SHP77 (cell line): Measurements from ENCODE around the gene CSRNP3.
A peak's percentile ranks its signal among the peaks of the same experiment; 100 is the strongest.

ENCODE experiments used
- DNase-seq, 2 experiments: peaks; one replicate each; lab custom pipeline; 2025; lab: John Stamatoyannopoulos, UW

Gene CSRNP3

GRCh38 chr2:165544897-165545296 is 75.4 kb downstream of the CSRNP3 start:
- no peak for DNase-seq

GRCh38 chr2:165547900-165548299 is 78.4 kb downstream of the CSRNP3 start:
- DNase-seq, result no peak

- no peak for DNase-seq
These were observed 80.1 kb downstream of the CSRNP3 start for GRCh38 chr2:165549619-165550018.

GRCh38 chr2:165558832-165559231 is 89.3 kb downstream of the CSRNP3 start:
- DNase-seq, result no peak

- DNase-seq, result no peak
These were observed 91.0 kb downstream of the CSRNP3 start for GRCh38 chr2:165560377-165560988.

- no peak for DNase-seq
These were observed 92.0 kb downstream of the CSRNP3 start for GRCh38 chr2:165561516-165561915.

- DNase-seq, result no peak
These were observed 92.7 kb downstream of the CSRNP3 start for GRCh38 chr2:165562233-165562632.

GRCh38 chr2:165563468-165564225 is 94.1 kb downstream of the CSRNP3 start:
- no peak for DNase-seq

- DNase-seq, result no peak
These were observed 96.5 kb downstream of the CSRNP3 start for GRCh38 chr2:165566008-165566407.

GRCh38 chr2:165567273-165567672 is 97.8 kb downstream of the CSRNP3 start:
- peak; percentile 21 to 47 for DNase-seq

- no peak for DNase-seq
These were observed 98.9 kb downstream of the CSRNP3 start for GRCh38 chr2:165568361-165568760.

- no peak for DNase-seq
These were observed 102.0 kb downstream of the CSRNP3 start for GRCh38 chr2:165571477-165571876.

- DNase-seq, result peak; percentile 65 to 78
These were observed 102.7 kb downstream of the CSRNP3 start for GRCh38 chr2:165572151-165572550.

GRCh38 chr2:165573534-165574461 is 104.3 kb downstream of the CSRNP3 start:
- DNase-seq, result peak; percentile 65 to 81

GRCh38 chr2:165575044-165575615 is 105.6 kb downstream of the CSRNP3 start:
- DNase-seq, result no peak

- no peak for DNase-seq
These were observed 107.1 kb downstream of the CSRNP3 start for GRCh38 chr2:165576409-165577154.

- DNase-seq, result no peak
These were observed 112.9 kb downstream of the CSRNP3 start for GRCh38 chr2:165582409-165582808.

- no peak for DNase-seq
These were observed 113.5 kb downstream of the CSRNP3 start for GRCh38 chr2:165582863-165583506.

- DNase-seq, result no peak
These were observed 114.7 kb downstream of the CSRNP3 start for GRCh38 chr2:165584126-165584654.

GRCh38 chr2:165586019-165586418 is 116.5 kb downstream of the CSRNP3 start:
- DNase-seq, result no peak
